ENCODE results near the gene HOXD9. TPM values are rescaled to one million over a fixed set of nuclear protein-coding genes. Genes with fewer than 3 reads are reported as not detected.

Gene HOXD9
- total RNA-seq, result 1 to 10 TPM in 2 of 4 donors, under 1 TPM in 2; 0.47 to 2.9 (median 1.2) TPM

DNA sequence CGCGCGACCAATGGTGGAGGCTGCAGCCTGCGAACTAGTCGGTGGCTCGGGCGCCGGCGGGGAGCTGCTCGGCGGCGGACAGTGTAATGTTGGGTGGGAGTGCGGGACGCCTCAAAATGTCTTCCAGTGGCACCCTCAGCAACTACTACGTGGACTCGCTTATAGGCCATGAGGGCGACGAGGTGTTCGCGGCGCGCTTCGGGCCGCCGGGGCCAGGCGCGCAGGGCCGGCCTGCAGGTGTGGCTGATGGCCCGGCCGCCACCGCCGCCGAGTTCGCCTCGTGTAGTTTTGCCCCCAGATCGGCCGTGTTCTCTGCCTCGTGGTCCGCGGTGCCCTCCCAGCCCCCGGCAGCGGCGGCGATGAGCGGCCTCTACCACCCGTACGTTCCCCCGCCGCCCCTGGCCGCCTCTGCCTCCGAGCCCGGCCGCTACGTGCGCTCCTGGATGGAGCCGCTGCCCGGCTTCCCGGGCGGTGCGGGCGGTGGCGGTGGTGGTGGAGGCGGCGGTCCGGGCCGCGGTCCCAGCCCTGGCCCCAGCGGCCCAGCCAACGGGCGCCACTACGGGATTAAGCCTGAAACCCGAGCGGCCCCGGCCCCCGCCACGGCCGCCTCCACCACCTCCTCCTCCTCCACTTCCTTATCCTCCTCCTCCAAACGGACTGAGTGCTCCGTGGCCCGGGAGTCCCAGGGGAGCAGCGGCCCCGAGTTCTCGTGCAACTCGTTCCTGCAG, at the start of gene HOXD9:
HOXD9 (plus strand) TSS at position 37 of the 728 bp plus-strand sequence; CDS start at position 87, 50 bp downstream.
- peak; percentile 56 for ATAC-seq
- peaks cover 100% of the 10 kb centered on the region for H3K27me3 ChIP-seq
- H3K4me1 ChIP-seq, result peaks cover 0 to 36% (median 14%) of the 10 kb centered on the region in 3 donors
- no peaks in the 10 kb centered on the region for H3K9me3 ChIP-seq
- no peaks in the 10 kb centered on the region for H3K36me3 ChIP-seq
- peak in 1 of 2 donors; percentile 3 for TF ChIP-seq POLR2A (IDR thresholded peaks at IDR 0.05)
- TF ChIP-seq, protein P1, sequence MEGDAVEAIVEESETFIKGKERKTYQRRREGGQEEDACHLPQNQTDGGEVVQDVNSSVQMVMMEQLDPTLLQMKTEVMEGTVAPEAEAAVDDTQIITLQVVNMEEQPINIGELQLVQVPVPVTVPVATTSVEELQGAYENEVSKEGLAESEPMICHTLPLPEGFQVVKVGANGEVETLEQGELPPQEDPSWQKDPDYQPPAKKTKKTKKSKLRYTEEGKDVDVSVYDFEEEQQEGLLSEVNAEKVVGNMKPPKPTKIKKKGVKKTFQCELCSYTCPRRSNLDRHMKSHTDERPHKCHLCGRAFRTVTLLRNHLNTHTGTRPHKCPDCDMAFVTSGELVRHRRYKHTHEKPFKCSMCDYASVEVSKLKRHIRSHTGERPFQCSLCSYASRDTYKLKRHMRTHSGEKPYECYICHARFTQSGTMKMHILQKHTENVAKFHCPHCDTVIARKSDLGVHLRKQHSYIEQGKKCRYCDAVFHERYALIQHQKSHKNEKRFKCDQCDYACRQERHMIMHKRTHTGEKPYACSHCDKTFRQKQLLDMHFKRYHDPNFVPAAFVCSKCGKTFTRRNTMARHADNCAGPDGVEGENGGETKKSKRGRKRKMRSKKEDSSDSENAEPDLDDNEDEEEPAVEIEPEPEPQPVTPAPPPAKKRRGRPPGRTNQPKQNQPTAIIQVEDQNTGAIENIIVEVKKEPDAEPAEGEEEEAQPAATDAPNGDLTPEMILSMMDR (IDR thresholded peaks at IDR 0.05), result no peak
- 0% methylated on average over 8 of the region's 84 CpGs; no CpG with 5 or more reads in 1 of the 2 donors for WGBS, 2 donors (ENCODE audit: low coverage in 1 of 2)
- peak within 1 kb of the TSS in 3 of 4 donors; percentile 1 to 58 (median 35) for H3K27ac ChIP-seq
- peak within 1 kb of the TSS; percentile 19 to 54 for H3K4me3 ChIP-seq

DNA sequence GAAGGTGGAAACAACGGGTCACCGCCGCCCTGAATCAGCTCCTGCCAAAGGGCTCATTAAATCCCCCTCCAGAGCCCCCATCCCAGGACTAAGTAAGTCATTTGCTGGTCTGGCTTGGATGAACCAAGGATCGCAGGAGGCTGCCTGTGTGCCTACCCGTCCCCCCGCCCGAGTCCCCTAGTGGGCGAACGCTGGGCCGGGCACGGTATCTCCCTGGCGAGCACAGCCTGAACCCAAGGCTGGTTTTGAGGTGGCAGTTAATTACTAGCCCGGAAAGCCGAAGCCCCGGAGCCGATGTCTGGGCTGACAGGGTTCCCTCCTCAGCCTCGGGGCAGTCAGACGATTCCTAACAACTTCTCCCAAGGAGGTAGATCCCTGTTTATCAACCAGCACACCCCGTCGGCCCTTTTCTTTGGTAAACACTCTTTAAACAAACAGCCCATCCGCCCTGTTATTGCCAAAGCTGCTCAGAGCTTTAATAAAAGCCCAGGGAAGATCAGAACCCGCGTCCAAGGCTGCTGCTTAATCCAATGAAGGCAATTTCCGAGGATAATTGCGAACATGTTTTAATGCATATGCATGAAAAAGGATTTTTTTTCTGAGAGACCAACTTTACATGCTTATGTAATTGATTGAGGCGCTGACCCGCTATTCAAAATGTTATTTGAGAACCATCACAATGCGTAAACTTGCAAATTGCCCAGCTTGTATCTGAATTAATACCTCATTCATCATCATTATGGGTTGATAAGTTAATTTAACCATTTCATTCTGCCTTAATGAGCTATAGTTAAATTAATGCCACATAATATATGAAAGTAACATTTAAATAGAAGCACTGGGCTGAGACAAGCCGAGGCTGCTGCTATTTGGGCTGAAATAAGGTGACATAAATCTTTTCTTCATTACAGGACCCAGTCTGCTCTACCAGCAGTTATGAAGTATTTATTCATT, 49.3 kb upstream of the HOXD9 start:
- Histone ChIP-seq H3K27me3 (peaks cover 100% of the 10 kb centered on the region), H3K4me3 (no peak overlapping the region), H3K36me3 (no peaks in the 10 kb centered on the region), H3K27ac (no peak overlapping the region), H3K9me3 (peaks cover 0 to 14% (median 0%) of the 10 kb centered on the region in 3 donors), H3K4me1 (peaks cover 0 to 19% (median 3%) of the 10 kb centered on the region in 3 donors)
- TF ChIP-seq POLR2A (IDR thresholded peaks at IDR 0.05) (no peak), EP300 (IDR thresholded peaks at IDR 0.05) (no peak), POLR2AphosphoS5 (IDR thresholded peaks at IDR 0.05) (no peak)
- TF ChIP-seq, protein P1 (IDR thresholded peaks at IDR 0.05), result no peak
- 5 to 6% methylated on average over 8 to 12 of the region's 29 CpGs for WGBS, 2 donors (ENCODE audit: low coverage in 1 of 2)
- ATAC-seq, result no peak

DNA sequence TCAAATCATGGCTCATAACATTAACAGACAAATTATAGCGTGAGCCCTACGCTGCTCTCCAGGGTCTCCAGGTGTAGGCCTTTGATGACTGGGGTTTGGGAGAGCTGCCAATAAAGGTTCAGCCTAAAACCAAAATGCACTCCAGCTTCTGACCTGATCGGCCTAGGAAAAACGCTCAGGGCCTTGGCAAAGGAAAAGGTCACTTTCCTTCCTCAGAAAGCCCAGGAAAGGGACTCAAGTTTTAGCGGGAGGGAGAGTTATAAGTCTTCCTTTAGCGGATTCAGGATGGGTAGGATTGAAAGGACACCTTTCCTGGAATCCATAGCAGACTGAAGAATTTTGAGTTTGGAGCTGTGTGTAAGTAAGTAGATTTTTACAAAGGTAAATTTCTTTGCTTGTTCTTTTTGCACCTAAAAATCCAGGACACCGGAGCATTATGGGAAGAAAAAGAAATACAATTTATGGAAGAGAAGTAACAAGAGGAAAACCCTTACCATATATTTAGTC, 47.5 kb upstream of the HOXD9 start:
- no peak overlapping the region for H3K27ac ChIP-seq
- no peak for TF ChIP-seq EP300 (IDR thresholded peaks at IDR 0.05)
- H3K9me3 ChIP-seq, result peaks cover 0 to 14% (median 0%) of the 10 kb centered on the region in 3 donors
- no peaks in the 10 kb centered on the region for H3K36me3 ChIP-seq
- 17 to 39% methylated on average over 6 to 7 of the region's 7 CpGs for WGBS, 2 donors (ENCODE audit: low coverage in 1 of 2)
- no peak for ATAC-seq
- H3K4me1 ChIP-seq, result peaks cover 0 to 23% (median 9%) of the 10 kb centered on the region in 3 donors
- H3K4me3 ChIP-seq, result no peak overlapping the region
- peaks cover 100% of the 10 kb centered on the region for H3K27me3 ChIP-seq

DNA sequence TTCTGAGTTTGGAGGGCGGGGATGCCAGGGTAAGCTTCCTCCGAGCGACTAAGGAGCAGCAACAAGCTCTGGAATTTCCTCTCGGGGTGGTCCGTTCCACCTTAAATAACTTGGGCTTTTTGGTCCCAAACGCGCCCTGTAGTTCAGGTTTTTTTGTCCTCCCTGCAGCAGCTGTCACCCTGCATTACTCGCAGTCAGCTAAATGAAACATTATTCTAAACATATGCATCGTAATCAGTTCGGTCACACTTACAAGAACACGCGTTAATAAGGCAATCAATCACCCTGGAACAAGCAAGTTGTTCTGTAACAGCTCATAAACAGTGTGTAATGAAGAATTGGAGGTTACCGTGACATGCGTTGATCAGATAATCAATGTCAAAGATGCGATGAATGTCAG, 47.0 kb upstream of the HOXD9 start:
- Histone ChIP-seq H3K4me3 (no peak overlapping the region), H3K27me3 (peaks cover 100% of the 10 kb centered on the region), H3K27ac (no peak overlapping the region), H3K9me3 (peaks cover 0 to 14% (median 0%) of the 10 kb centered on the region in 3 donors), H3K4me1 (peaks cover 0 to 28% (median 9%) of the 10 kb centered on the region in 3 donors), H3K36me3 (no peaks in the 10 kb centered on the region)
- no peak for ATAC-seq
- 6 to 7% methylated on average over 5 to 15 of the region's 15 CpGs for WGBS, 2 donors (ENCODE audit: low coverage in 1 of 2)
- TF ChIP-seq POLR2AphosphoS5 (IDR thresholded peaks at IDR 0.05) (no peak), POLR2A (IDR thresholded peaks at IDR 0.05) (no peak), EP300 (IDR thresholded peaks at IDR 0.05) (no peak)
- TF ChIP-seq, protein P1 (IDR thresholded peaks at IDR 0.05), result no peak

DNA sequence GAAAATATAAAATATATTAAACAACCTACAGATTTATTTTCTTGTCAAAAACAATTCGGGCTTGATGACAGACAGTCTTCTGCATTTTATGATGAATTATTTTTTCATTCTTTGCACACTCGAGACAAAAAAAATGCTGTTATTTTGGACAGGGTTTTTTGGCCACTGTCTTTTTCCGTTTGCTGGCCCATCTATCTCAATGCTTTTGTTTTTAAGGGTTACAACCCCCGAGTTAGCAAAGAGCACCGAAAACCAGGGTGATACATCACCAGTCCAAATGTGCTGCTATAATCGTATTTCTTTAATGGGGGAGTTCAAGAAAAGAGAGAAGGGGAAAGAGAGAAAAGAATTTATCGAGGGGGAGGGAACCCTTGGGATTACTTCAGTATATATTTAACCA, 46.5 kb upstream of the HOXD9 start:
- WGBS, 2 donors (ENCODE audit: low coverage in 1 of 2), result 15 to 25% methylated on average over 7 of the region's 7 CpGs
- no peak for ATAC-seq
- no peak for TF ChIP-seq EP300 (IDR thresholded peaks at IDR 0.05)
- TF ChIP-seq, protein P1 (IDR thresholded peaks at IDR 0.05), result no peak
- no peak for TF ChIP-seq POLR2AphosphoS5 (IDR thresholded peaks at IDR 0.05)
- TF ChIP-seq POLR2A (IDR thresholded peaks at IDR 0.05), result no peak
- Histone ChIP-seq H3K4me3 (no peak overlapping the region), H3K27ac (no peak overlapping the region), H3K27me3 (peaks cover 100% of the 10 kb centered on the region), H3K4me1 (peaks cover 0 to 34% (median 9%) of the 10 kb centered on the region in 3 donors), H3K36me3 (no peaks in the 10 kb centered on the region), H3K9me3 (peaks cover 0 to 20% (median 0%) of the 10 kb centered on the region in 3 donors)
